Mesothelial cell of epicardium (in vitro differentiated cells): ENCODE measurements around the gene AFAP1. TPM values are rescaled to one million over a fixed set of nuclear protein-coding genes. Genes with fewer than 3 reads are reported as not detected.
A peak's percentile ranks its signal among the peaks of the same experiment; 100 is the strongest.

ENCODE experiments used
- DNase-seq, 2 experiments: peaks; one replicate each; pipeline ENCODE4 v3.0.0; 2021; ENCODE audit warnings: low spot score in 2 of 2; ENCODE audit not compliant: unreplicated experiment in 2 of 2
- H3K27ac Mint-ChIP-seq: 2 replicates; pipeline ENCODE4 v1.8.0; 2021; ENCODE audit warnings: mixed read lengths
- H3K27me3 Mint-ChIP-seq: 2 replicates; pipeline ENCODE4 v1.8.0; 2021; ENCODE audit warnings: low read depth, mixed read lengths
- H3K36me3 Mint-ChIP-seq: 2 replicates; pipeline ENCODE4 v1.8.0; 2021; ENCODE audit warnings: mixed read lengths
- H3K4me1 Mint-ChIP-seq: 2 replicates; pipeline ENCODE4 v1.8.0; 2021; ENCODE audit warnings: mixed read lengths
- H3K4me3 Mint-ChIP-seq: 2 replicates; pipeline ENCODE4 v1.8.0; 2021; ENCODE audit warnings: mild to moderate bottlenecking, moderate library complexity, mixed read lengths
- H3K9me3 Mint-ChIP-seq: 2 replicates; pipeline ENCODE4 v1.8.0; 2021; ENCODE audit warnings: mixed read lengths
- CTCF ChIP-seq: fragments of 200-600 bp; sonication (generic); IDR thresholded peaks from one replicate; pipeline ENCODE4 v1.5.0; 2021; ENCODE audit warnings: antibody characterized with exemption; ENCODE audit not compliant: unreplicated experiment
- total RNA-seq: library from RNA; stranded (reverse); gene quantifications from 3 replicates; pipeline ENCODE4 v1.2.1, GENCODE V29; 2021

Gene AFAP1
- total RNA-seq, 1 donor from 2014 or later = 82.4 TPM

- Mint-ChIP-seq H3K4me1 (peaks cover 69% of the 10 kb centered on the region), H3K27ac (peak overlapping the region; percentile 84), H3K36me3 (peaks cover 42% of the 10 kb centered on the region), H3K27me3 (no peaks in the 10 kb centered on the region), H3K4me3 (no peak overlapping the region), H3K9me3 (peaks cover 4% of the 10 kb centered on the region)
- TF ChIP-seq CTCF = no peak
- no peak for DNase-seq
These were observed 111.5 kb downstream of the AFAP1 start for GRCh38 chr4:7828011-7828720.

DNA sequence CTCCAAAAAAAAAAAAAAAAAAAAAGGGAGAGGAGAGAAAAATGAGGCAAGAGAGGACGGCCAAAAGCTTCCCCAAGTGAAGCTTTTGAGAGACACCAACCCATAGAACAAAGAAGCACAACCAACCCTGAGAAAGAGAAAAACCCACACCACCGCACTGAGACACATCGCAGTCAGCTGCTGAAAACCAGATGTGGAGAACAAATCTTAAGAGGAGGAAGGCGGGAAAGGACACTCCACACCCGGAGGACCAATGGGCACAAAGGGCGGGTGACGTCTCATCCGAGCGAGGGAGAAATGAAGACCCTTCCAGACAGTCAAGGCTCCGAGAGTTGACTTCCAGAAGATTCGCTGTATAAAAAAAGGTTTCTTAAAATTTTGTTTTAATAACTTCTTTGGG lies 112.1 kb downstream of the AFAP1 start:
- TF ChIP-seq CTCF = no peak
- Mint-ChIP-seq H3K4me3 (no peak overlapping the region), H3K27me3 (no peaks in the 10 kb centered on the region), H3K4me1 (peaks cover 72% of the 10 kb centered on the region), H3K9me3 (no peaks in the 10 kb centered on the region), H3K36me3 (peaks cover 36% of the 10 kb centered on the region), H3K27ac (peak overlapping the region; percentile 84)
- no peak for DNase-seq

DNA sequence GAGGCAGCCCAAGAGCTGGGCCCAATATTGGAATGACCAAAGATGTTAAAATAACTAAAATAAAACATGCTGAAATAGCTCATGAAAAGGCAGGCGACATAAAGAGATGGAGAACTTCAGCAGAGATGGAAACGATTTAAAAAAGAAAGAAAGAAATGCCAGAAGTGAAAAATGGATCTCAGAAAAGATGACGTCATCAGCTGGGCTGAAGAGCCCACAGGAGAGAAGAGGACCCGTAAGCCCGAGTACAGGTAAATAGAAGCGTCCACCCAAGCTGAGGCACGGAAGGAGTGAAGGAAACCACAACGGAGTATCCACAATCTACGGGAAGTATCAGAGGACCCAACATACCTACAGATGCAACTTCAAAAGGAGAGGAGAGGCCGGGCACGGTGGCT lies 112.8 kb downstream of the AFAP1 start:
- H3K9me3 Mint-ChIP-seq = no peaks in the 10 kb centered on the region

GRCh38 chr4:7826176-7826908 lies 113.3 kb downstream of the AFAP1 start:
- no peak for DNase-seq
- no peak for TF ChIP-seq CTCF
- Mint-ChIP-seq H3K27ac (peak overlapping the region; percentile 64), H3K4me1 (peaks cover 68% of the 10 kb centered on the region), H3K4me3 (no peak overlapping the region), H3K9me3 (no peaks in the 10 kb centered on the region), H3K27me3 (no peaks in the 10 kb centered on the region), H3K36me3 (peaks cover 23% of the 10 kb centered on the region)

More for the DNA sequence above, 112.8 kb downstream of the AFAP1 start:
- H3K4me1 Mint-ChIP-seq = peaks cover 72% of the 10 kb centered on the region
- peak overlapping the region; percentile 64 for H3K27ac Mint-ChIP-seq
- no peak for DNase-seq
- peaks cover 29% of the 10 kb centered on the region for H3K36me3 Mint-ChIP-seq
- no peak overlapping the region for H3K4me3 Mint-ChIP-seq
- H3K27me3 Mint-ChIP-seq = no peaks in the 10 kb centered on the region
- TF ChIP-seq CTCF = no peak

DNA sequence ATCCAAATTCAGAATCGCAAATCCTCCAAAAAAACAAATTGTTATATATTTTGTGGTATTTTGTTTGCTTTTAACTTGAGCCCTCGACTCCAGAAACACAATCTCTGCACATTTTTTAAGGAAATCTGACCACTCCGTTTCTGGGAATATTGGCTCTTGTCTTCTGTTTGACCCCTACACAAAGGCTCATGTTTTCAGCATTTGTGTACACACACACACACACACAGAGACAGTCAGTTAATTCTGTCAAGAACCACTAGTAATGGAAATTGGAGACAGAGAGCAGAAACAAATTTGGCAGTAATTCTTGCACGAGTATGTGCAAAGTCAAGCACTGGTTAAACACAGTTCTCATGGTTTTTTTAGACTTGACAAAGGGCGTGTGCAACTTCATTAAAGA lies 115.4 kb downstream of the AFAP1 start:
- peaks cover 29% of the 10 kb centered on the region for H3K36me3 Mint-ChIP-seq
- H3K27me3 Mint-ChIP-seq = no peaks in the 10 kb centered on the region
- DNase-seq = no peak
- no peaks in the 10 kb centered on the region for H3K9me3 Mint-ChIP-seq
- no peak overlapping the region for H3K4me3 Mint-ChIP-seq
- H3K27ac Mint-ChIP-seq = peak overlapping the region; percentile 18
- H3K4me1 Mint-ChIP-seq = peaks cover 50% of the 10 kb centered on the region
- TF ChIP-seq CTCF = no peak
